ENCODE data around the gene TMEM175.

Gene TMEM175

DNA sequence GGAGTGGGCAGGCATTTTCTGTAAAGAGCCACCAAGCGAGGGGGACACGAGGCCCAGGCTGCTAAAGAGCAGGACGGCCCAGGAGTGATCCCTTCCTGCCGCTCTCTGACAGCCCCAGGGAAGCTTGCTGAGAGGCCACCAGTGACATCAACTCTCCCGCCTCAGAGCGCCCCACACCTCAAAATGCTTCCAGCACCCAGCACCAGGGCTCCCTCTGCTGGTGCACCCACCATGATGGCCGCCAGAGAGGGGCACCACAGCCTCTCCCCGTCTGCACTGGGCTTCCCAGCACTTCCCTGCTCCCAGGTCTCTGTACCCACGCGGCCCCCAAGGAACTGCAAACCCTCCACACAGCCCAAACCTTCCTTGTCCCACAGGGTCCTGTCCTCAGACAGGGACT is 40.5 kb upstream of the TMEM175 start:
- peak; percentile 42 for DNase-seq
- TF ChIP-seq, protein P1, sequence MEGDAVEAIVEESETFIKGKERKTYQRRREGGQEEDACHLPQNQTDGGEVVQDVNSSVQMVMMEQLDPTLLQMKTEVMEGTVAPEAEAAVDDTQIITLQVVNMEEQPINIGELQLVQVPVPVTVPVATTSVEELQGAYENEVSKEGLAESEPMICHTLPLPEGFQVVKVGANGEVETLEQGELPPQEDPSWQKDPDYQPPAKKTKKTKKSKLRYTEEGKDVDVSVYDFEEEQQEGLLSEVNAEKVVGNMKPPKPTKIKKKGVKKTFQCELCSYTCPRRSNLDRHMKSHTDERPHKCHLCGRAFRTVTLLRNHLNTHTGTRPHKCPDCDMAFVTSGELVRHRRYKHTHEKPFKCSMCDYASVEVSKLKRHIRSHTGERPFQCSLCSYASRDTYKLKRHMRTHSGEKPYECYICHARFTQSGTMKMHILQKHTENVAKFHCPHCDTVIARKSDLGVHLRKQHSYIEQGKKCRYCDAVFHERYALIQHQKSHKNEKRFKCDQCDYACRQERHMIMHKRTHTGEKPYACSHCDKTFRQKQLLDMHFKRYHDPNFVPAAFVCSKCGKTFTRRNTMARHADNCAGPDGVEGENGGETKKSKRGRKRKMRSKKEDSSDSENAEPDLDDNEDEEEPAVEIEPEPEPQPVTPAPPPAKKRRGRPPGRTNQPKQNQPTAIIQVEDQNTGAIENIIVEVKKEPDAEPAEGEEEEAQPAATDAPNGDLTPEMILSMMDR (IDR thresholded peaks at IDR 0.05; ENCODE audit: low read depth, low read length), result peak; percentile 35
- Histone ChIP-seq H3K27me3 (no peaks in the 10 kb centered on the region), H3K4me1 (no peaks in the 10 kb centered on the region), H3K36me3 (peaks cover 29% of the 10 kb centered on the region), H3K9me3 (no peaks in the 10 kb centered on the region), H3K4me3 (ENCODE audit: low read depth, low read length) (no peak overlapping the region)

DNA sequence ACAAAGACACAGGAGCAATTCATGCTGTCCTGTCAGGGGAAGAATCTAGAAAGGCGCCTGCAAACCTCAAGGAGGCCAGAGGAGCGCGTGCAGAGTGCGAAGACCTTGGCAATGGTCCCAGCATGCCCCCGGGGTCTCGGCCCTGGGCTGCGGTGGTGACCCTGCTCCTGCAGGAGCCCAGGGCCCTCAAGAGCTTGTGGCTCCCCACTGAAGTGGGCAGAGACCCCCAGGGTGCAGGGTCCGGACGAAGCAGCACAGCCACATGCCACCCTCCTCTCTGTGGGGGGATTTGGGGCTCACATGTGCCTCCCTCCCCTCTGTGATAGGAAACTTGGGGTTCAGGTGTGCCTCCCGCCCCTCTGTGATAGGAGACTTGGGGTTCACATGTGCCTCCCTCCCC is 39.5 kb upstream of the TMEM175 start:
- no peaks in the 10 kb centered on the region for H3K27me3 ChIP-seq
- H3K36me3 ChIP-seq, result peaks cover 30% of the 10 kb centered on the region

DNA sequence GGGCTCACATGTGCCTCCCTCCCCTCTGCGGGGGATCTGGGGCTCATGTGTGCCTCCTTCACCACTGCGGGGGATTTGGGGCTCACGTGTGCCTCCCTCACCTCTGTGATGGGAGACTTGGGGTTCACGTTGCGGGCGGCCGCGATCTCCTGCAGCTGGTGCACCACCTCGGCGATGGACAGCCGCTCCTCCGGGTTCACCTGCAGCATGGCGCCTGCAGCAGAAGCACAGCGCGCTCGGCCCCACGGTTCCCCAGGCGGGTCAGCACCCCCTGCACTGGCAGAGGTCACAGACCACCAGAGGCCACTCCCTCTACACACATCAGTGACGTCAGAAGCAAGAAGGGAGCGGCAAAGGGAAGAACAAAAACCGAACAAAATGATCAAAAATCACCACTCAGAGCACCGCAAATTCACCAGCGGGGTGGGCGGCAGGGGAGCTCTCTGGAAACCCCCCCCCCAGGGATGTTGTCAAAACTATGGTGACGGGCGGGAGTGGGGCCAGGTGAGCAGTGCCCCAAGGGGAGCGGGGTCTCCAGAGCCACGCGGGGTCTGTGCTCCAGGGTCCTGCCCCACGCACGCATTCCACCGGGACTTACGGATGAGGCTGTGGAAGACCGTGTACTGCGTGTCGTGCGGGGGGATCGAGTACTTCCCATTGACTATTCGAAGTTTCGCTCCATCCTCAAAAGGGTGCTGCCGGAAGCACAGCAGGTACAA is 38.8 kb upstream of the TMEM175 start:
- H3K27me3 ChIP-seq, result no peaks in the 10 kb centered on the region
- no peaks in the 10 kb centered on the region for H3K4me1 ChIP-seq
- no peak for DNase-seq
- no peak overlapping the region for H3K4me3 ChIP-seq (ENCODE audit: low read depth, low read length)
- no peaks in the 10 kb centered on the region for H3K9me3 ChIP-seq
- peaks cover 28% of the 10 kb centered on the region for H3K36me3 ChIP-seq
- TF ChIP-seq, protein P1 (IDR thresholded peaks at IDR 0.05; ENCODE audit: low read depth, low read length), result no peak

More for the DNA sequence above, 39.5 kb upstream of the TMEM175 start:
- H3K4me1 ChIP-seq, result no peaks in the 10 kb centered on the region
- no peak overlapping the region for H3K4me3 ChIP-seq (ENCODE audit: low read depth, low read length)
- TF ChIP-seq, protein P1 (IDR thresholded peaks at IDR 0.05; ENCODE audit: low read depth, low read length), result no peak
- no peak for DNase-seq
- no peaks in the 10 kb centered on the region for H3K9me3 ChIP-seq

DNA sequence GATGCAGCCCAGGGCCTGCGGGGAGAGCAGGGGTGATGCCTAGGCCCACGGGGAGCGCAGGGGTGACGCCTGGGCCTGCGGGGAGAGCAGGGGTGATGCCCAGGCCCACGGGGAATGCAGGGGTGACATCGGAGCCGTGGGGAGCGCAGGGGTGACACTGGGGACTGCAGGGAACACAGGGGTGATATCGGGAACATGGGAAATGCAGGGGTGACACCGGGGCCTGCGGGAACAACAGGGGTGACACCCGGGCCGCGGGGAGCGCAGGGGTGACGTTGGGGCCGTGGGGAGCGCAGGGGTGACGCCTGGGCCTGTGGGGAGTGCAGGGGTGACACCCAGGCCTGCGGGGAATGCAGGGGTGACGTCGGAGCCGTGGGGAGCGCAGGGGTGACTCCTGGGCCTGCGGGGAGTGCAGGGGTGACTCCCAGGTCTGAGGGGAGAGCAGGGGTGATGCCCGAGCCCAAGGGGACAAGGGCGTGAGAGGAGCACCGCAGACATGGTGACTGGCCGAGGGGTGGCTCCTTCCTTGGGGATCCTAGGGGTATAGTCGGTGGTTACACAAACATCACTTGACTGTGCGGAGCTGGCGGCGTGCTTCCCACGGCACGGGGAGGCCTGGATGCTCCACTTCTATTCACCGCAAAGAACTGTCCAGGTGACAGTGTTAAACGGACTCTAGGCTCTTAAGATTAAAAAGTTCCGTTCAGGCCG is 38.1 kb upstream of the TMEM175 start:
- TF ChIP-seq, protein P1 (IDR thresholded peaks at IDR 0.05; ENCODE audit: low read depth, low read length), result no peak
- Histone ChIP-seq H3K4me3 (ENCODE audit: low read depth, low read length) (no peak overlapping the region), H3K9me3 (no peaks in the 10 kb centered on the region), H3K27me3 (no peaks in the 10 kb centered on the region), H3K4me1 (no peaks in the 10 kb centered on the region), H3K36me3 (peaks cover 21% of the 10 kb centered on the region)
- no peak for DNase-seq

DNA sequence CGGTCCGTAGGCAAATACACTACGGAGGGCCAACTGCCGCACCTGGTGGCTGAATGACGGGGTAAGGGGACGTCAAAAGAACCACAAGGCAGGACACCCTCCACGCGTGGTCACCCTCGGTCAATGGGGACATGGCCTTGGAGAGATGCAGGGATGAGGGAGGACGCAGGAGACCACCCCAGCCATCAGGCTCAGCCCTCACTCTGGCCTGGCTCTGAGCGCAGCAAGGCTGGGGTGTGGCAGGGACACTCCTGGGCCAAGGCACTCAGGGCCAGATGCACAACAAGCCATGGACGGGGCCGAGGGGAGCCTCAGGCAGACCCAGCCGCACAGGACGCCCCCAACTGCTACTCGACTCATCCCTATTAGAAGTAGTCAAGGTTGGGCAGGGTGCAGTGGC is 36.7 kb upstream of the TMEM175 start:
- no peaks in the 10 kb centered on the region for H3K4me1 ChIP-seq
- H3K4me3 ChIP-seq (ENCODE audit: low read depth, low read length), result no peak overlapping the region
- H3K9me3 ChIP-seq, result no peaks in the 10 kb centered on the region
- H3K36me3 ChIP-seq, result peaks cover 12% of the 10 kb centered on the region
- TF ChIP-seq, protein P1 (IDR thresholded peaks at IDR 0.05; ENCODE audit: low read depth, low read length), result no peak
- no peak for DNase-seq
- no peaks in the 10 kb centered on the region for H3K27me3 ChIP-seq

DNA sequence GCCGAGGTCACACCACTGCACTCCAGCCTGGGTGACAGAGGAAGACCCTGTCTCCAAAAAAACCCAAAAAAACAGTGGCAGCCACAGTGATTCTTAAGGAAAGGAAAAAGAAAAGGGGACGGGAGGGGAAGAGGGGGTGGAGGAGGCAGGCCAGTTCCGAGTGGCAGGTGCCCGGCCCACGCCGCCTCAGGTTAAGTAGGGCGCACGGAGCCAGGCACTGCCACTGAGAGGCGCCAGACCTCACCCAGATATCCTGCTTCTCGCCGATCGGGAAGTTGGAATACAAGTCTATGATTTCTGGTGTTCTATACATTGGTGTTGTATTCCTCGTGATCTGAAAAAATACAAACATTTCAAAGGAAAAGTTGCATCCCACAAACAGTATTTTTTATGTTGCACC is 36.0 kb upstream of the TMEM175 start:
- TF ChIP-seq, protein P1 (IDR thresholded peaks at IDR 0.05; ENCODE audit: low read depth, low read length), result 0 out of 2 replicates have a peak, but pooled peaks have one; percentile 10
- Histone ChIP-seq H3K36me3 (peaks cover 12% of the 10 kb centered on the region), H3K27me3 (no peaks in the 10 kb centered on the region), H3K9me3 (no peaks in the 10 kb centered on the region), H3K4me3 (ENCODE audit: low read depth, low read length) (no peak overlapping the region), H3K4me1 (no peaks in the 10 kb centered on the region)
- DNase-seq, result no peak
